SH-SY5Y (cell line): ENCODE measurements around the gene TUBB.

Experiments used
- GATA2 ChIP-seq: IDR thresholded peaks from 2 replicates; pipeline ENCODE4 v1.6.1; 2011; ENCODE audit warnings: mild to moderate bottlenecking, low read depth, low read length
- GATA3 ChIP-seq: IDR thresholded peaks from 2 replicates; pipeline ENCODE4 v1.6.1; 2011; ENCODE audit warnings: low read depth, mild to moderate bottlenecking, low read length, moderate library complexity

DNA sequence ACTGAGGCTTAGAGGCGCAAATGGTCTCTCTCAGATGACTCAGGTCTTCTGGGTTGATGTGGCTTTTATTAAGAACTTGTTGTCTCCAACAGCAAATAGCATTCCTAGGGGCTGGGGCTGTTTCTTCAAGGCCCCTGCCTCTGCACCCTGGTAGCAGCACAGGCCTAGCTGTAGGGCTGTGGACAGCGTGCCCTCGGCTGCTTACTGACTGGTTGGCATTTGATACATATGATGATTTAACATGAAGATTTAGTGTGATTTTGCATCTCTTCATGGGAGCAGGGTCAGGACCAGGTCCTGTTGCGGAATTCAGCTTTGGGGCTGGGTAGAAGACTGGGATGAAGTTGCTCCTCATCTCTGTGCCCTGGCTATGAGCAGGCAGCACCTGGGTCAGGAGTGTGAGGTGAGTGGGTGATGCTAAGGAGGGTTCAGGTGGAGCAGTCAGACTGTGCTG, 48.5 kb downstream of the TUBB start:
- TF ChIP-seq GATA2 (no peak), GATA3 (no peak)
